Liver (tissue), 9 donors: ENCODE measurements around the gene CRYGA. TPM values are rescaled to one million over a fixed set of nuclear protein-coding genes. Genes with fewer than 3 reads are reported as not detected.

Experiments used
- DNase-seq: peaks from one replicate; pipeline ENCODE4 v3.0.0-alpha.2; 2017; ENCODE audit warnings: low spot score
- H3K27ac ChIP-seq, 2 donors: one replicate each; pipeline ENCODE4 v1.7.0; 2013; ENCODE audit warnings: inconsistent platforms in 2 of 2, low read length in 2 of 2, control low read depth in 1 of 2, low read depth in 1 of 2, mild to moderate bottlenecking in 1 of 2
- H3K27me3 ChIP-seq, 4 donors: one replicate each; pipeline versions ENCODE4 v1.6.1 to v1.7.0; 2013; ENCODE audit warnings: low read length in 3 of 4, inconsistent platforms in 1 of 4, mild to moderate bottlenecking in 1 of 4, moderate library complexity in 1 of 4; ENCODE audit not compliant: control insufficient read depth in 4 of 4, insufficient read depth in 4 of 4
- H3K36me3 ChIP-seq, 4 donors: one replicate each; pipeline versions ENCODE4 v1.6.1 to v1.7.0; 2013; ENCODE audit warnings: low read length in 3 of 4, mild to moderate bottlenecking in 3 of 4, low read depth in 1 of 4, moderate library complexity in 1 of 4; ENCODE audit not compliant: control insufficient read depth in 4 of 4, insufficient read depth in 3 of 4
- H3K4me1 ChIP-seq, 4 donors: one replicate each; pipeline versions ENCODE4 v1.6.1 to v1.7.0; 2013; ENCODE audit warnings: low read length in 3 of 4, mild to moderate bottlenecking in 3 of 4, moderate library complexity in 1 of 4; ENCODE audit not compliant: control insufficient read depth in 4 of 4, insufficient read depth in 4 of 4
- H3K4me3 ChIP-seq, 3 donors: one replicate each; pipeline versions ENCODE4 v1.6.1 to v1.7.0; 2013; ENCODE audit warnings: low read length in 3 of 3, control low read depth in 1 of 3, low read depth in 1 of 3, mild to moderate bottlenecking in 1 of 3
- H3K9ac ChIP-seq, 2 donors: one replicate each; pipeline ENCODE4 v1.7.0; 2013; ENCODE audit warnings: low read length in 2 of 2, mild to moderate bottlenecking in 2 of 2, moderate library complexity in 2 of 2, control low read depth in 1 of 2, low read depth in 1 of 2
- H3K9me3 ChIP-seq, 4 donors: one replicate each; pipeline versions ENCODE4 v1.6.1 to v1.7.0; 2013; ENCODE audit warnings: low read length in 3 of 4; ENCODE audit not compliant: control insufficient read depth in 4 of 4
- CTCF ChIP-seq: fragments of 150-350 bp; IDR thresholded peaks from 2 replicates; pipeline ENCODE4 v1.5.1; 2017; ENCODE audit warnings: improper control_type of control experiment, low read depth, low read length; ENCODE audit not compliant: missing input control
- EGR1 ChIP-seq, 2 donors: IDR thresholded peaks; 2 replicates each; pipeline ENCODE4 v1.6.1; 2016 to 2018; ENCODE audit warnings: antibody characterized with exemption in 2 of 2, low read depth in 2 of 2
- FOXA1 ChIP-seq: IDR thresholded peaks from 2 replicates; pipeline ENCODE4 v1.6.1; 2016; ENCODE audit warnings: antibody characterized with exemption
- FOXA2 ChIP-seq: IDR thresholded peaks from 2 replicates; pipeline ENCODE4 v1.6.1; 2016; ENCODE audit warnings: antibody characterized with exemption
- GABPA ChIP-seq, 2 donors: IDR thresholded peaks in 1 of 2; conservative IDR thresholded peaks in 1 of 2; 2 replicates each; pipeline ENCODE4 v1.6.1; 2016; ENCODE audit warnings: antibody characterized with exemption in 2 of 2, mild to moderate bottlenecking in 1 of 2, moderate library complexity in 1 of 2
- HNF4A ChIP-seq, 2 donors: conservative IDR thresholded peaks; 2 replicates each; pipeline ENCODE4 v1.6.1; 2016; ENCODE audit warnings: antibody characterized with exemption in 2 of 2, mild to moderate bottlenecking in 2 of 2
- JUND ChIP-seq, 2 donors: IDR thresholded peaks; 2 replicates each; pipeline ENCODE4 v1.6.1; 2016; ENCODE audit warnings: antibody characterized with exemption in 2 of 2
- MAX ChIP-seq: IDR thresholded peaks from 2 replicates; pipeline ENCODE4 v1.6.1; 2016; ENCODE audit warnings: antibody characterized with exemption
- NR2F2 ChIP-seq: IDR thresholded peaks from 2 replicates; pipeline ENCODE4 v1.6.1; 2016; ENCODE audit warnings: antibody characterized with exemption
- RAD21 ChIP-seq, 2 donors: IDR thresholded peaks; 2 replicates each; pipeline ENCODE4 v1.6.1; 2016; ENCODE audit warnings: antibody characterized with exemption in 2 of 2, mild to moderate bottlenecking in 2 of 2
- RXRA ChIP-seq, 2 donors: IDR thresholded peaks; 2 replicates each; pipeline ENCODE4 v1.6.1; 2017 to 2018; ENCODE audit warnings: antibody characterized with exemption in 2 of 2, mild to moderate bottlenecking in 1 of 2
- SP1 ChIP-seq: IDR thresholded peaks from 2 replicates; pipeline ENCODE4 v1.6.1; 2018; ENCODE audit warnings: antibody characterized with exemption, mild to moderate bottlenecking
- TAF1 ChIP-seq: conservative IDR thresholded peaks from 2 replicates; pipeline ENCODE4 v1.6.1; 2016; ENCODE audit warnings: antibody characterized with exemption, mild to moderate bottlenecking
- YY1 ChIP-seq: IDR thresholded peaks from 2 replicates; pipeline ENCODE4 v1.6.1; 2016; ENCODE audit warnings: antibody characterized with exemption, mild to moderate bottlenecking
- WGBS: extraction: QIAGEN DNeasy Blood & Tissue Kit; methylation state at CpG from one replicate; pipeline ENCODE4 v1.1.7; 2013; 5-methylcytosine and 5-hydroxymethylcytosine counted together
- polyA plus RNA-seq, 2 donors: library from polyadenylated mRNA; stranded (reverse) in 1 of 2; unstranded in 1 of 2; fragments of 200-250 nt in 1 of 2; fragments of >200 nt in 1 of 2; fragmentation: Nextera tagmentation in 1 of 2; extraction: Ambion mirVana in 1 of 2; gene quantifications; one replicate each; pipeline versions ENCODE4 v1.2.1 to v1.2.3, GENCODE V29; 2013 to 2015
- total RNA-seq, 2 donors: library from RNA; depleted of rRNA; stranded (reverse); fragments of >200 nt; gene quantifications; one replicate each; pipeline ENCODE4 v1.2.3, GENCODE V29; 2014
- TF ChIP-seq, protein P1 (sequence below): IDR thresholded peaks from 2 replicates; pipeline ENCODE4 v1.6.1; 2016; ENCODE audit warnings: antibody characterized with exemption
- TF ChIP-seq, protein P2 (sequence below): IDR thresholded peaks from 2 replicates; pipeline ENCODE4 v1.6.1; 2016; ENCODE audit warnings: antibody characterized with exemption, mild to moderate bottlenecking
- donor health status: healthy.
- donor health status: healthy.
- donor health status: healthy.
- donor health status: healthy.
- donor health status: healthy.

Gene CRYGA
- total and polyA plus RNA-seq, 4 donors: not detected

GRCh38 chr2:208147008-208147407 is 16.4 kb downstream of the CRYGA start:
- no peak overlapping the region for H3K9ac ChIP-seq
- H3K9me3 ChIP-seq: peaks cover 0 to 3% (median 1%) of the 10 kb centered on the region in 4 donors
- no peaks in the 10 kb centered on the region for H3K4me1 ChIP-seq
- H3K27ac ChIP-seq: no peak overlapping the region
- TF ChIP-seq TAF1 (no peak), FOXA1 (no peak), JUND (IDR thresholded peaks at IDR 0.05) (no peak), HNF4A (conservative IDR thresholded peaks at IDR 0.05) (no peak), MAX (no peak), SP1 (no peak), RXRA (IDR thresholded peaks at IDR 0.05) (no peak), GABPA (IDR thresholded peaks at IDR 0.05 in 1 of 2, conservative IDR thresholded peaks at IDR 0.05 in 1 of 2) (no peak), YY1 (no peak)
- TF ChIP-seq, protein P1, sequence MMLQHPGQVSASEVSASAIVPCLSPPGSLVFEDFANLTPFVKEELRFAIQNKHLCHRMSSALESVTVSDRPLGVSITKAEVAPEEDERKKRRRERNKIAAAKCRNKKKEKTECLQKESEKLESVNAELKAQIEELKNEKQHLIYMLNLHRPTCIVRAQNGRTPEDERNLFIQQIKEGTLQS: no peak
- TF ChIP-seq, protein P2, sequence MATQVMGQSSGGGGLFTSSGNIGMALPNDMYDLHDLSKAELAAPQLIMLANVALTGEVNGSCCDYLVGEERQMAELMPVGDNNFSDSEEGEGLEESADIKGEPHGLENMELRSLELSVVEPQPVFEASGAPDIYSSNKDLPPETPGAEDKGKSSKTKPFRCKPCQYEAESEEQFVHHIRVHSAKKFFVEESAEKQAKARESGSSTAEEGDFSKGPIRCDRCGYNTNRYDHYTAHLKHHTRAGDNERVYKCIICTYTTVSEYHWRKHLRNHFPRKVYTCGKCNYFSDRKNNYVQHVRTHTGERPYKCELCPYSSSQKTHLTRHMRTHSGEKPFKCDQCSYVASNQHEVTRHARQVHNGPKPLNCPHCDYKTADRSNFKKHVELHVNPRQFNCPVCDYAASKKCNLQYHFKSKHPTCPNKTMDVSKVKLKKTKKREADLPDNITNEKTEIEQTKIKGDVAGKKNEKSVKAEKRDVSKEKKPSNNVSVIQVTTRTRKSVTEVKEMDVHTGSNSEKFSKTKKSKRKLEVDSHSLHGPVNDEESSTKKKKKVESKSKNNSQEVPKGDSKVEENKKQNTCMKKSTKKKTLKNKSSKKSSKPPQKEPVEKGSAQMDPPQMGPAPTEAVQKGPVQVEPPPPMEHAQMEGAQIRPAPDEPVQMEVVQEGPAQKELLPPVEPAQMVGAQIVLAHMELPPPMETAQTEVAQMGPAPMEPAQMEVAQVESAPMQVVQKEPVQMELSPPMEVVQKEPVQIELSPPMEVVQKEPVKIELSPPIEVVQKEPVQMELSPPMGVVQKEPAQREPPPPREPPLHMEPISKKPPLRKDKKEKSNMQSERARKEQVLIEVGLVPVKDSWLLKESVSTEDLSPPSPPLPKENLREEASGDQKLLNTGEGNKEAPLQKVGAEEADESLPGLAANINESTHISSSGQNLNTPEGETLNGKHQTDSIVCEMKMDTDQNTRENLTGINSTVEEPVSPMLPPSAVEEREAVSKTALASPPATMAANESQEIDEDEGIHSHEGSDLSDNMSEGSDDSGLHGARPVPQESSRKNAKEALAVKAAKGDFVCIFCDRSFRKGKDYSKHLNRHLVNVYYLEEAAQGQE: no peak
- no peaks in the 10 kb centered on the region for H3K36me3 ChIP-seq
- H3K4me3 ChIP-seq: no peak overlapping the region
- DNase-seq: no peak
- peaks cover 0 to 8% (median 0%) of the 10 kb centered on the region in 4 donors for H3K27me3 ChIP-seq

GRCh38 chr2:208146006-208146405 is 17.4 kb downstream of the CRYGA start, which contains the start of gene CRYGB:
Gene CRYGB (minus strand): TSS chr2:208146158. CDS start chr2:208146120, 38 bp downstream.
- WGBS: 85% methylated on average over 6 of the region's 6 CpGs

More at GRCh38 chr2:208146006-208146405, 17.4 kb downstream of the CRYGA start, which contains the start of gene CRYGB:
- no peaks in the 10 kb centered on the region for H3K4me1 ChIP-seq
- H3K36me3 ChIP-seq: no peaks in the 10 kb centered on the region
- no peak within 1 kb of the TSS for H3K4me3 ChIP-seq
- TF ChIP-seq FOXA2 (no peak), GABPA (IDR thresholded peaks at IDR 0.05 in 1 of 2, conservative IDR thresholded peaks at IDR 0.05 in 1 of 2) (no peak), FOXA1 (no peak), SP1 (no peak), CTCF (no peak), TAF1 (no peak), YY1 (no peak), NR2F2 (no peak), RAD21 (IDR thresholded peaks at IDR 0.05) (no peak), EGR1 (IDR thresholded peaks at IDR 0.05; ENCODE audit: low read depth in 2 of 2) (no peak)
- TF ChIP-seq, protein P1: no peak
- no peak within 1 kb of the TSS for H3K27ac ChIP-seq
- no peaks in the 10 kb centered on the region for H3K9me3 ChIP-seq
- no peak for DNase-seq
- H3K27me3 ChIP-seq: peaks cover 0 to 8% (median 0%) of the 10 kb centered on the region in 4 donors
- no peak within 1 kb of the TSS for H3K9ac ChIP-seq
